Measurements from ENCODE around the gene ACO2.

DNA sequence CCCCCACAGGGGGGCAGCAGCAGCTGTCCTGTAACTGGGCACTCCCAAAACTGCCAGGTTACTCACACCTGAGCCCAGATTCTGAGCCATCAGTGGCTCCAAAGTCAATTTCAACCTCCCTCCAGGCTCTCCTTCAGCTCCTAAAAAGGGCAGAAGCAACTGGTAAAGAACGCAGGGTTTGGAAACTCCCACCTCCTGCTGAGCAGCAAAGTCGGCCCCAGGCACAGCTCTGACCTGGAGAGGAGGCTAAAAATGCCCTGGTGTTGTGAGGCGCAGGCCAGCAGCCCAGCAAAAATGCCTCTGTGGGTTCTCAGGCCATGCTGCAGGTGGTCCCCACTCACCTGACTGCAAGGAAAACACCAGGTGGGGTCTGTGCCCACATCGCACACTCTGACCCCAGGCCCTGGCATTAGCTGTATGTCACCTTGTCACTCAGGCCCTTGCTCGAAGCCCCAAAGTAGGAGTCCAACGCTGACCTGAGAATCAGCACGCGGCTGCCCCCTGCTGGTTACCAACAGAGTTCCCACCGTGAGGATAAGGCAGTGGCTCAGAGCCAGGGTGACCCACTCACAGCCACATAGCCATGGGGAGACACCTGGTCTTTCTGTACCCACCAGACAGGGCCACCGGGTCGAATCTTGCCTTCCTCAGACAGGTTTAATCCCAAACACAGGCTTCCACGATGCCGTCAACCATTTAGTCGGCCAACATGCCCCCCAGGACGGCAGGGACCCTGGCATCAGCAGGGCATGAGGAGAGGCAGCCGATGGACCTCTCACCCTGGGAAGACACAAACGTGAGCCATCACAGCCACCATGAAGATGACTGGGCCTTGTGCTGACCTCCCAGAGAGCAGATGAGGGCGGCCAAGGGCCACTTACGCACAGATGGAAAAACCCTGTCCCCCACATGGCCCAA is 64.2 kb downstream of the ACO2 start:
- TF ChIP-seq, protein P1, sequence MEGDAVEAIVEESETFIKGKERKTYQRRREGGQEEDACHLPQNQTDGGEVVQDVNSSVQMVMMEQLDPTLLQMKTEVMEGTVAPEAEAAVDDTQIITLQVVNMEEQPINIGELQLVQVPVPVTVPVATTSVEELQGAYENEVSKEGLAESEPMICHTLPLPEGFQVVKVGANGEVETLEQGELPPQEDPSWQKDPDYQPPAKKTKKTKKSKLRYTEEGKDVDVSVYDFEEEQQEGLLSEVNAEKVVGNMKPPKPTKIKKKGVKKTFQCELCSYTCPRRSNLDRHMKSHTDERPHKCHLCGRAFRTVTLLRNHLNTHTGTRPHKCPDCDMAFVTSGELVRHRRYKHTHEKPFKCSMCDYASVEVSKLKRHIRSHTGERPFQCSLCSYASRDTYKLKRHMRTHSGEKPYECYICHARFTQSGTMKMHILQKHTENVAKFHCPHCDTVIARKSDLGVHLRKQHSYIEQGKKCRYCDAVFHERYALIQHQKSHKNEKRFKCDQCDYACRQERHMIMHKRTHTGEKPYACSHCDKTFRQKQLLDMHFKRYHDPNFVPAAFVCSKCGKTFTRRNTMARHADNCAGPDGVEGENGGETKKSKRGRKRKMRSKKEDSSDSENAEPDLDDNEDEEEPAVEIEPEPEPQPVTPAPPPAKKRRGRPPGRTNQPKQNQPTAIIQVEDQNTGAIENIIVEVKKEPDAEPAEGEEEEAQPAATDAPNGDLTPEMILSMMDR (IDR thresholded peaks at IDR 0.05) = peak; percentile 93
- no peak for TF ChIP-seq ZFX (IDR thresholded peaks at IDR 0.05; ENCODE audit: borderline replicate concordance)
